ENCODE measurements around the gene ATP8A2.
"Not testable (repeated sequence)": the region's sequence is repeated elsewhere in the genome, so short reads cannot be mapped to it uniquely, and the experiment has no call there.

The ATP8A2 gene

GRCh38 chr13:25774056-25774455 lies 402.3 kb downstream of the ATP8A2 start:
- not testable (repeated sequence) for DNase-seq

GRCh38 chr13:25775275-25775674 lies 403.5 kb downstream of the ATP8A2 start:
- no peak for DNase-seq

GRCh38 chr13:25775986-25776385 lies 404.2 kb downstream of the ATP8A2 start:
- DNase-seq = no peak

GRCh38 chr13:25776722-25777121 lies 404.9 kb downstream of the ATP8A2 start:
- no peak for DNase-seq

GRCh38 chr13:25777509-25777908 lies 405.7 kb downstream of the ATP8A2 start:
- DNase-seq = no peak

GRCh38 chr13:25778365-25778764 lies 406.6 kb downstream of the ATP8A2 start:
- no peak for DNase-seq

- no peak for DNase-seq
Measured at GRCh38 chr13:25778808-25779305, 407.1 kb downstream of the ATP8A2 start.

GRCh38 chr13:25783076-25783475 lies 411.3 kb downstream of the ATP8A2 start:
- no peak for DNase-seq

GRCh38 chr13:25783601-25784024 lies 411.8 kb downstream of the ATP8A2 start:
- DNase-seq = no peak

GRCh38 chr13:25784119-25784518 lies 412.3 kb downstream of the ATP8A2 start:
- no peak for DNase-seq

- DNase-seq = not testable (repeated sequence)
Measured at GRCh38 chr13:25790137-25790536, 418.4 kb downstream of the ATP8A2 start.

GRCh38 chr13:25795277-25795676 lies 423.5 kb downstream of the ATP8A2 start:
- DNase-seq = no peak

GRCh38 chr13:25796474-25796873 lies 424.7 kb downstream of the ATP8A2 start:
- no peak for DNase-seq

- DNase-seq = no peak
Measured at GRCh38 chr13:25798998-25799397, 427.2 kb downstream of the ATP8A2 start.

- no peak for DNase-seq
Measured at GRCh38 chr13:25800523-25800922, 428.7 kb downstream of the ATP8A2 start.

GRCh38 chr13:25802579-25802978 lies 430.8 kb downstream of the ATP8A2 start:
- DNase-seq = no peak

GRCh38 chr13:25803641-25804040 lies 431.9 kb downstream of the ATP8A2 start:
- no peak for DNase-seq

GRCh38 chr13:25806264-25806974 lies 434.6 kb downstream of the ATP8A2 start:
- DNase-seq = no peak

- no peak for DNase-seq
Measured at GRCh38 chr13:25807562-25807961, 435.8 kb downstream of the ATP8A2 start.

GRCh38 chr13:25811506-25811905 lies 439.7 kb downstream of the ATP8A2 start:
- DNase-seq = no peak

GRCh38 chr13:25816239-25816638 lies 444.5 kb downstream of the ATP8A2 start:
- DNase-seq = no peak

GRCh38 chr13:25819856-25820530 lies 448.2 kb downstream of the ATP8A2 start:
- no peak for DNase-seq

- no peak for DNase-seq
Measured at GRCh38 chr13:25821776-25822175, 450.0 kb downstream of the ATP8A2 start.

GRCh38 chr13:25827221-25827620 lies 455.4 kb downstream of the ATP8A2 start:
- DNase-seq = not testable (repeated sequence)

Data from CD4-positive, alpha-beta T cell treated with Interleukin-6 for 4 hours (primary cell).